ENCODE measurements around the gene HLA-DQA1. TPM values are rescaled to one million over a fixed set of nuclear protein-coding genes. Genes with fewer than 3 reads are reported as not detected.

The HLA-DQA1 gene
- total and polyA plus RNA-seq, 10 of the 15 experiments (the other 5 are each of a cell fraction or from before 2014, with no cell fraction given): 289 to 1,769 (median 460) TPM

GRCh38 chr6:32609731-32610640 lies 27.2 kb upstream of the HLA-DQA1 start (continued):
- TF ChIP-seq IRF5 (IDR thresholded peaks at IDR 0.05; ENCODE audit: borderline replicate concordance) (no peak; the same call in 1 of the 2 replicates), EGR1 (IDR thresholded peaks at IDR 0.05; ENCODE audit: borderline replicate concordance in 1 of 2, low read depth in 2 of 2, low read length in 2 of 2) (no peak), E4F1 (IDR thresholded peaks at IDR 0.05; ENCODE audit: borderline replicate concordance, partially characterized antibody) (no peak), HDAC6 (IDR thresholded peaks at IDR 0.05; ENCODE audit: unreplicated experiment) (no peak), SRF (IDR thresholded peaks at IDR 0.05; ENCODE audit: low read depth in 2 of 2, low read length in 2 of 2) (no peak), PAX5 (IDR thresholded peaks at IDR 0.05; ENCODE audit: borderline replicate concordance, low read depth, low read length) (peak; percentile 51; the same call in 1 of the 2 replicates), ATF7 (IDR thresholded peaks at IDR 0.05; ENCODE audit: low read depth) (peak; percentile 86), ZNF217 (IDR thresholded peaks at IDR 0.05) (no peak), ZNF207 (IDR thresholded peaks at IDR 0.05; ENCODE audit: borderline replicate concordance) (no peak), ZNF622 (IDR thresholded peaks at IDR 0.05) (no peak), ASH2L (IDR thresholded peaks at IDR 0.05; ENCODE audit: borderline replicate concordance, low read depth) (no peak), ELK1 (IDR thresholded peaks at IDR 0.05; ENCODE audit: low read depth, low read length) (no peak), TBL1XR1 (IDR thresholded peaks at IDR 0.05; ENCODE audit: low read depth, low read length) (no peak), MYB (IDR thresholded peaks at IDR 0.05; ENCODE audit: borderline replicate concordance, low read depth, low read length) (no peak), BCLAF1 (IDR thresholded peaks at IDR 0.05) (no peak), SUPT20H (IDR thresholded peaks at IDR 0.05; ENCODE audit: borderline replicate concordance, control insufficient read depth, low read depth, low read length) (no peak), YY1 (IDR thresholded peaks at IDR 0.05; ENCODE audit: low read depth, low read length) (peak; percentile 64), KAT2A (conservative IDR thresholded peaks at IDR 0.05; ENCODE audit: control insufficient read depth, low read depth, low read length) (no peak), RAD21 (IDR thresholded peaks at IDR 0.05; ENCODE audit: insufficient read depth, low read depth, low read length) (no peak), MEF2B (IDR thresholded peaks at IDR 0.05; ENCODE audit: partially characterized antibody, poor library complexity, severe bottlenecking) (no peak), CREB1 (IDR thresholded peaks at IDR 0.05; ENCODE audit: low read depth) (peak; percentile 96), RB1 (IDR thresholded peaks at IDR 0.05; ENCODE audit: borderline replicate concordance) (no peak)
